PFSK-1 (cell line): Measurements from ENCODE around the gene HIC1.

Experiments
- FOXP2 ChIP-seq: optimal IDR thresholded peaks from 2 replicates; pipeline ENCODE3; 2011; ENCODE audit warnings: borderline replicate concordance, control low read depth, inconsistent platforms; ENCODE audit not compliant: insufficient read depth; ENCODE audit errors: extremely low read length, extremely low read depth
- POLR2AphosphoS5 ChIP-seq: IDR thresholded peaks from 2 replicates; pipeline ENCODE4 v1.6.1; 2012; ENCODE audit warnings: low read depth, mild to moderate bottlenecking, control low read depth, low read length, moderate library complexity
- REST ChIP-seq, 2 experiments: IDR thresholded peaks; 2 replicates each; pipeline versions ENCODE4 v1.6.1 to v1.8.0; 2011 to 2012; ENCODE audit warnings: low read depth in 2 of 2, low read length in 2 of 2, control low read depth in 1 of 2, inconsistent platforms in 1 of 2, mild to moderate bottlenecking in 1 of 2, moderate library complexity in 1 of 2; ENCODE audit not compliant: insufficient read depth in 1 of 2
- SIN3A ChIP-seq: IDR thresholded peaks from 2 replicates; pipeline ENCODE4 v1.6.1; 2012; ENCODE audit warnings: mild to moderate bottlenecking, low read length, moderate library complexity, borderline replicate concordance; ENCODE audit not compliant: insufficient read depth
- TAF1 ChIP-seq: IDR thresholded peaks from 2 replicates; pipeline ENCODE4 v1.6.1; 2012; ENCODE audit warnings: low read length, control low read depth, borderline replicate concordance; ENCODE audit not compliant: insufficient read depth

HIC1 gene

GRCh38 chr17:2108170-2108569 lies 53.3 kb downstream of the HIC1 start:
- no peak for TF ChIP-seq FOXP2
- TF ChIP-seq TAF1: no peak
- TF ChIP-seq POLR2AphosphoS5: no peak
- no peak for TF ChIP-seq SIN3A
- TF ChIP-seq REST (IDR thresholded peaks at IDR 0.05; ENCODE audit: insufficient read depth in 1 of 2, low read depth in 2 of 2, low read length in 2 of 2): no peak

- no peak for TF ChIP-seq TAF1
- no peak for TF ChIP-seq FOXP2
- no peak for TF ChIP-seq POLR2AphosphoS5
- no peak for TF ChIP-seq REST (IDR thresholded peaks at IDR 0.05; ENCODE audit: insufficient read depth in 1 of 2, low read depth in 2 of 2, low read length in 2 of 2)
- no peak for TF ChIP-seq SIN3A
Observed at GRCh38 chr17:2110436-2110835, 55.5 kb downstream of the HIC1 start.

- TF ChIP-seq POLR2AphosphoS5 (no peak), FOXP2 (no peak), REST (IDR thresholded peaks at IDR 0.05; ENCODE audit: insufficient read depth in 1 of 2, low read depth in 2 of 2, low read length in 2 of 2) (no peak), TAF1 (no peak), SIN3A (no peak)
Observed at GRCh38 chr17:2111691-2112090, 56.8 kb downstream of the HIC1 start.
